Spinal cord (tissue), 10 donors: ENCODE data around the gene TBC1D22A. TPM values are rescaled to one million over a fixed set of nuclear protein-coding genes. Genes with fewer than 3 reads are reported as not detected.
A peak's percentile ranks its signal among the peaks of the same experiment; 100 is the strongest.

ENCODE experiments used
- DNase-seq, 6 donors: peaks; one replicate each; pipeline versions ENCODE4 v3.0.0 to v3.0.0-alpha.2; 2013 to 2015; ENCODE audit warnings: low spot score in 6 of 6, low read depth in 4 of 6
- H3K27ac ChIP-seq: one replicate; pipeline ENCODE4 v1.5.1; 2013; ENCODE audit warnings: low read depth, low read length, control low read depth
- H3K27me3 ChIP-seq: one replicate; pipeline ENCODE4 v1.6.1; 2013; ENCODE audit warnings: low read length; ENCODE audit not compliant: control insufficient read depth, insufficient read depth
- H3K36me3 ChIP-seq: one replicate; pipeline ENCODE4 v1.6.1; 2013; ENCODE audit warnings: low read length; ENCODE audit not compliant: control insufficient read depth, insufficient read depth
- H3K4me1 ChIP-seq: one replicate; pipeline ENCODE4 v1.6.1; 2013; ENCODE audit warnings: low read length; ENCODE audit not compliant: control insufficient read depth, insufficient read depth
- H3K4me3 ChIP-seq: one replicate; pipeline ENCODE4 v1.5.1; 2013; ENCODE audit warnings: low read depth, low read length, control low read depth
- H3K9me3 ChIP-seq: one replicate; pipeline ENCODE4 v1.6.1; 2013; ENCODE audit warnings: low read length; ENCODE audit not compliant: control insufficient read depth, insufficient read depth
- WGBS: methylation state at CpG from one replicate; pipeline ENCODE4 v1.1.5; 2013; ENCODE audit warnings: missing lambda C conversion rate; ENCODE audit not compliant: insufficient coverage; 5-methylcytosine and 5-hydroxymethylcytosine counted together
- polyA plus RNA-seq, 2 donors: library from polyadenylated mRNA; unstranded; fragments of 120-200 nt; gene quantifications; one replicate each; pipeline ENCODE4 v1.2.1, GENCODE V29; 2013; ENCODE audit not compliant: insufficient read length in 2 of 2
- total RNA-seq, 2 donors: library from RNA; depleted of rRNA in 1 of 2; stranded (reverse); fragments of 120-200 nt in 1 of 2; fragments of >200 nt in 1 of 2; gene quantifications; one replicate each; pipeline versions ENCODE4 v1.2.3 to v1.2.4, GENCODE V29; 2013 to 2014
- donor health status: healthy.

The TBC1D22A gene
- total and polyA plus RNA-seq, 4 donors = 7.1 to 14.6 (median 10.8) TPM

- Histone ChIP-seq H3K9me3 (no peaks in the 10 kb centered on the region), H3K27me3 (no peaks in the 10 kb centered on the region), H3K4me1 (no peaks in the 10 kb centered on the region), H3K27ac (no peak overlapping the region), H3K4me3 (no peak overlapping the region), H3K36me3 (peaks cover 4% of the 10 kb centered on the region)
- DNase-seq = no peak
- WGBS = 91% methylated on average over 3 of the region's 4 CpGs
Measured at GRCh38 chr22:46983046-46983445, 220.6 kb downstream of the TBC1D22A start.

GRCh38 chr22:46984751-46985506 lies 222.5 kb downstream of the TBC1D22A start:
- Histone ChIP-seq H3K4me1 (no peaks in the 10 kb centered on the region), H3K9me3 (no peaks in the 10 kb centered on the region), H3K4me3 (no peak overlapping the region), H3K27me3 (no peaks in the 10 kb centered on the region), H3K36me3 (no peaks in the 10 kb centered on the region), H3K27ac (no peak overlapping the region)
- WGBS = 81% methylated on average over 12 of the region's 16 CpGs
- peak in 1 of 6 donors; percentile 50 for DNase-seq

- Histone ChIP-seq H3K36me3 (peaks cover 2% of the 10 kb centered on the region), H3K27ac (no peak overlapping the region), H3K9me3 (no peaks in the 10 kb centered on the region), H3K27me3 (no peaks in the 10 kb centered on the region), H3K4me1 (no peaks in the 10 kb centered on the region), H3K4me3 (no peak overlapping the region)
- WGBS = 100% methylated on average over 4 of the region's 8 CpGs
- DNase-seq = no peak
Measured at GRCh38 chr22:46985507-46985882, 223.0 kb downstream of the TBC1D22A start.

DNA sequence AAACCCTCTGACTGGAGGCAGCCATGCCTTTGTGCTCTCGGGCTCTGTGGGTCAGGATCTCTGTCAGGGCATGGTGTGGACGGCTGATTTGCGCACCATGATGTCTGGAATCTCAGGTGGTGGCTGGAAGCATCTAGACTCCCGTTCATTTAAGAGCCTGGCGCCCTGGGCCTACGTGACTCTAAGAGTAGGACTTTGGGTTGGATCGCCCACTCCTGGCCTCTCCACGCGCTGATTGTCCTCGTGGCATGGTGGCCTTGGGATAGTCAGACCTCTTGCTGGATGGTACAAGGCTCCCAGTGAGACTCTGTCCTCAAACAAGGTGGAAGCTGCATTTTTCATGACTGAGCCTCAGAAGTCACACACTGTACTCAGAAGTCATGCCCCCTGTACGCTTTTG lies 224.3 kb downstream of the TBC1D22A start:
- Histone ChIP-seq H3K9me3 (no peaks in the 10 kb centered on the region), H3K4me1 (no peaks in the 10 kb centered on the region), H3K36me3 (peaks cover 10% of the 10 kb centered on the region), H3K27ac (no peak overlapping the region), H3K27me3 (no peaks in the 10 kb centered on the region), H3K4me3 (no peak overlapping the region)
- no peak for DNase-seq
- whole genome bisulfite sequencing = 97% methylated on average over 11 of the region's 11 CpGs

DNA sequence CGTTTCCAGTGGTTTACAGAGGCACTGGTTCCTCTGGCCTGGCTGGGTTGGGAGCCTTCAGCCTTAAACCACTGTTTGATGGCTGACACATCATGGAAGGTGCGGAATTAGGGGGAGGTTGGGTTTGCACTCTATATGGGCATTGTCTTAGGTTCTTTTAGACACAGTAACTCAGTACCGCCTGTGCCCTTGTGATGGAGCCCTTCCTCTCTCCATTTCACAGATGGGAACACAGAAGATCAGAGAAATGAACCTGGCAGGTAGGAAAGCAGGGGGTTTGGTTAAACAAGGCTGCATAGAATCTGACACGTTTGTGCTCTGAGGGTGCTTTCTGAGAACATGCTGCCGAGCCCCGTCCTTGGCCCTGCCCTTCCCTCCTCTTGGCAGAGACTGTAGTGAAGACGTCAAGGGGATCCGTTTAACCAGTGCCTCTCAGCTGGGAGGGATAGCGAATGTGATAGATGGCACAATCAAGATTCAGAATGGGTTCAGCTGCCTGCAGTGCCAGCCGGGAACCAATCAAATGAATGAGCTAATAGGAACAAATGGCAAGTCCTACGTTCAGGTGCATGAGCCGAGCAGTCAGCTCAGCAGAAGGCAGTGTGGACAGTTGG lies 228.6 kb downstream of the TBC1D22A start:
- H3K4me3 ChIP-seq = no peak overlapping the region
- H3K27ac ChIP-seq = no peak overlapping the region
- peaks cover 6% of the 10 kb centered on the region for H3K4me1 ChIP-seq
- H3K9me3 ChIP-seq = no peaks in the 10 kb centered on the region
- H3K27me3 ChIP-seq = no peaks in the 10 kb centered on the region
- DNase-seq = peak in 1 of 6 donors; percentile 83
- 49% methylated on average over 11 of the region's 12 CpGs for WGBS
- H3K36me3 ChIP-seq = peaks cover 28% of the 10 kb centered on the region

DNA sequence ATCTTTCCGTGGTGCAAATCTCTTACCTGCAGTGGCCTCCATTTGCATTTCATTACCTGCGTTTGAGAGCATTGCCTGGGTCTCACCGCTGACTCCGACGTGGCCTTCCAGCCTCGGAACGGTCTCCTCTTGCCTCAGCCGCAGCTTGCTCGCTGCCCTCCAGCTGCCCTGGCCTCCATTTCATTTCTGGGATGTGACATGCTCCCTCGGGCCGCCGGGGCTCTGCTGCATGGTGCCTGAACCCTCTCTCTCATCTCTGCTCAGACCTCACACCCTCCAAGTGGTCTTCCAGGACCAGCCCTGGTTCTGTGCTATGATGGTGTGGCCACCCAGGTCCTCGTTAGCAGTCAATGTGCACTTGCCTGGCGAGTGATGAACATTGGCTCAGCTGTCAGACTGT lies 229.2 kb downstream of the TBC1D22A start:
- Histone ChIP-seq H3K9me3 (no peaks in the 10 kb centered on the region), H3K4me3 (no peak overlapping the region), H3K27me3 (no peaks in the 10 kb centered on the region), H3K27ac (no peak overlapping the region), H3K4me1 (peaks cover 6% of the 10 kb centered on the region), H3K36me3 (peaks cover 30% of the 10 kb centered on the region)
- no peak for DNase-seq
- 84% methylated on average over 14 of the region's 14 CpGs for WGBS

GRCh38 chr22:46992121-46992731 lies 229.8 kb downstream of the TBC1D22A start:
- Histone ChIP-seq H3K4me1 (peaks cover 6% of the 10 kb centered on the region), H3K4me3 (no peak overlapping the region), H3K9me3 (no peaks in the 10 kb centered on the region), H3K36me3 (peaks cover 30% of the 10 kb centered on the region), H3K27ac (no peak overlapping the region), H3K27me3 (no peaks in the 10 kb centered on the region)
- DNase-seq = no peak
- 86% methylated on average over 25 of the region's 25 CpGs for WGBS

DNA sequence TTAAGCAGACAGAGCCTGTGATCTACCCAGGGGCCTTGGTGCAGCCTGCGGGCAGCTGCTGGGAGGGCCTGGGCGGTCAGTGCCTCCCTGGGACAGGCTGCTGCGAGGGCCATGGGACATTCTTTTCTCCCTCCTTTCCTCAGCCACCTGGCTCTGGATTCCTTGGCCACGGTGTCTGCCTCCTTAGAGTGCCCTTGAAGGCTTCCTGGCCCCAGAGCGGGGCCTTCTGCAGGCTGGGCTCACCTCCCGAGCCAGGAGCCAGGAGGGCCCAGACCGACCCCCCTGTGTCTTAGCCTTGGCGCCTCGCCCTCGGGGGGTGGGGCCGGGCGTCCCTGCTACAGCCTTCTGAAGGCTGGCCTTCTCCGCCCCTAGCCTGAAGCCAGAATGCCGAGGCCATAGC lies 231.2 kb downstream of the TBC1D22A start:
- peaks cover 15% of the 10 kb centered on the region for H3K4me1 ChIP-seq
- DNase-seq = no peak
- no peaks in the 10 kb centered on the region for H3K27me3 ChIP-seq
- no peaks in the 10 kb centered on the region for H3K9me3 ChIP-seq
- H3K36me3 ChIP-seq = peaks cover 33% of the 10 kb centered on the region
- H3K4me3 ChIP-seq = no peak overlapping the region
- WGBS = 49% methylated on average over 13 of the region's 14 CpGs
- no peak overlapping the region for H3K27ac ChIP-seq

GRCh38 chr22:46994265-46994664 lies 231.8 kb downstream of the TBC1D22A start:
- Histone ChIP-seq H3K27ac (no peak overlapping the region), H3K27me3 (no peaks in the 10 kb centered on the region), H3K4me1 (peaks cover 17% of the 10 kb centered on the region), H3K9me3 (no peaks in the 10 kb centered on the region), H3K36me3 (peaks cover 33% of the 10 kb centered on the region), H3K4me3 (no peak overlapping the region)
- DNase-seq = no peak
- WGBS = 76% methylated on average over 6 of the region's 11 CpGs
